ENCODE measurements around the gene USP15.

Gene USP15

GRCh38 chr12:62265511-62265910 lies 5.3 kb downstream of the USP15 start:
- Mint-ChIP-seq H3K4me3 (peak overlapping the region in 1 of 2 donors; percentile 92), H3K27me3 (no peaks in the 10 kb centered on the region), H3K27ac (peak overlapping the region; percentile 57 to 98), H3K9me3 (no peaks in the 10 kb centered on the region), H3K4me1 (peaks cover 75% of the 10 kb centered on the region)
- ATAC-seq (no peak), DNase-seq (no peak)

GRCh38 chr12:62267026-62267425 lies 6.8 kb downstream of the USP15 start:
- Mint-ChIP-seq H3K27ac (peak overlapping the region; percentile 63 to 92), H3K4me3 (peak overlapping the region in 1 of 2 donors; percentile 55), H3K9me3 (no peaks in the 10 kb centered on the region), H3K4me1 (peaks cover 88% of the 10 kb centered on the region), H3K27me3 (no peaks in the 10 kb centered on the region)
- no peak for ATAC-seq
- DNase-seq, result no peak

- DNase-seq (no peak), ATAC-seq (no peak)
- H3K9me3 Mint-ChIP-seq, result no peaks in the 10 kb centered on the region
- peaks cover 92% of the 10 kb centered on the region for H3K4me1 Mint-ChIP-seq
- H3K27ac Mint-ChIP-seq, result peak overlapping the region; percentile 24 to 63
- H3K27me3 Mint-ChIP-seq, result no peaks in the 10 kb centered on the region
- peak overlapping the region; percentile 31 to 55 for H3K4me3 Mint-ChIP-seq
Measured at GRCh38 chr12:62267480-62267879, 7.3 kb downstream of the USP15 start.

GRCh38 chr12:62268956-62269355 lies 8.8 kb downstream of the USP15 start:
- no peak overlapping the region for H3K27ac Mint-ChIP-seq
- ATAC-seq, result peak; percentile 85
- H3K4me1 Mint-ChIP-seq, result peaks cover 92% of the 10 kb centered on the region
- H3K9me3 Mint-ChIP-seq, result no peaks in the 10 kb centered on the region
- no peak for DNase-seq
- peak overlapping the region in 1 of 2 donors; percentile 62 for H3K4me3 Mint-ChIP-seq
- H3K27me3 Mint-ChIP-seq, result no peaks in the 10 kb centered on the region

GRCh38 chr12:62269464-62270228 lies 9.4 kb downstream of the USP15 start:
- peak overlapping the region in 1 of 2 donors; percentile 28 for H3K4me3 Mint-ChIP-seq
- ATAC-seq (no peak), DNase-seq (no peak)
- no peaks in the 10 kb centered on the region for H3K9me3 Mint-ChIP-seq
- no peaks in the 10 kb centered on the region for H3K27me3 Mint-ChIP-seq
- H3K4me1 Mint-ChIP-seq, result peaks cover 92% of the 10 kb centered on the region
- H3K27ac Mint-ChIP-seq, result no peak overlapping the region

GRCh38 chr12:62270384-62270783 lies 10.2 kb downstream of the USP15 start:
- Mint-ChIP-seq H3K4me3 (peak overlapping the region; percentile 16 to 28), H3K4me1 (peaks cover 92% of the 10 kb centered on the region), H3K27ac (peak overlapping the region in 1 of 2 donors; percentile 73), H3K9me3 (peaks cover 0 to 2% of the 10 kb centered on the region in 2 donors), H3K27me3 (no peaks in the 10 kb centered on the region)
- DNase-seq (no peak), ATAC-seq (no peak)

- Mint-ChIP-seq H3K9me3 (peaks cover 0 to 5% of the 10 kb centered on the region in 2 donors), H3K4me1 (peaks cover 92% of the 10 kb centered on the region), H3K27me3 (no peaks in the 10 kb centered on the region), H3K4me3 (peak overlapping the region in 1 of 2 donors; percentile 16), H3K27ac (no peak overlapping the region)
- no peak for DNase-seq
- ATAC-seq, result no peak
Measured at GRCh38 chr12:62270872-62271271, 10.7 kb downstream of the USP15 start.

- Mint-ChIP-seq H3K4me3 (no peak overlapping the region), H3K4me1 (peaks cover 79% of the 10 kb centered on the region), H3K27me3 (no peaks in the 10 kb centered on the region), H3K27ac (peak overlapping the region in 1 of 2 donors; percentile 44), H3K9me3 (peaks cover 0 to 5% of the 10 kb centered on the region in 2 donors)
- no peak for ATAC-seq
- DNase-seq, result no peak
Measured at GRCh38 chr12:62272936-62273552, 12.8 kb downstream of the USP15 start.

- ATAC-seq, result no peak
Measured at GRCh38 chr12:62273724-62274380, 13.6 kb downstream of the USP15 start.

GRCh38 chr12:62278022-62278421 lies 17.8 kb downstream of the USP15 start:
- no peak overlapping the region for H3K4me3 Mint-ChIP-seq
- H3K27me3 Mint-ChIP-seq, result no peaks in the 10 kb centered on the region
- no peak overlapping the region for H3K27ac Mint-ChIP-seq
- peaks cover 0 to 5% of the 10 kb centered on the region in 2 donors for H3K9me3 Mint-ChIP-seq
- ATAC-seq (no peak), DNase-seq (no peak)
- H3K4me1 Mint-ChIP-seq, result peaks cover 77% of the 10 kb centered on the region

More at GRCh38 chr12:62273724-62274380, 13.6 kb downstream of the USP15 start:
- Mint-ChIP-seq H3K27ac (peak overlapping the region in 1 of 2 donors; percentile 63), H3K9me3 (peaks cover 0 to 5% of the 10 kb centered on the region in 2 donors), H3K27me3 (no peaks in the 10 kb centered on the region), H3K4me3 (peak overlapping the region in 1 of 2 donors; percentile 34), H3K4me1 (peaks cover 73% of the 10 kb centered on the region)
- no peak for DNase-seq

- H3K4me1 Mint-ChIP-seq, result peaks cover 74% of the 10 kb centered on the region
- H3K4me3 Mint-ChIP-seq, result no peak overlapping the region
- ATAC-seq, result peak; percentile 61
- no peak for DNase-seq
- H3K27me3 Mint-ChIP-seq, result no peaks in the 10 kb centered on the region
- H3K9me3 Mint-ChIP-seq, result peaks cover 0 to 5% of the 10 kb centered on the region in 2 donors
- H3K27ac Mint-ChIP-seq, result peak overlapping the region in 1 of 2 donors; percentile 44
Measured at GRCh38 chr12:62279058-62279457, 18.9 kb downstream of the USP15 start.

- H3K4me3 Mint-ChIP-seq, result no peak overlapping the region
- H3K4me1 Mint-ChIP-seq, result peaks cover 65% of the 10 kb centered on the region
- no peak overlapping the region for H3K27ac Mint-ChIP-seq
- no peak for DNase-seq
- no peaks in the 10 kb centered on the region for H3K27me3 Mint-ChIP-seq
- H3K9me3 Mint-ChIP-seq, result peaks cover 0 to 5% of the 10 kb centered on the region in 2 donors
- no peak for ATAC-seq
Measured at GRCh38 chr12:62279961-62280360, 19.8 kb downstream of the USP15 start.

- Mint-ChIP-seq H3K4me3 (peak overlapping the region; percentile 8 to 60), H3K27ac (peak overlapping the region; percentile 89 to 90), H3K27me3 (no peaks in the 10 kb centered on the region), H3K9me3 (no peaks in the 10 kb centered on the region), H3K4me1 (peaks cover 72% of the 10 kb centered on the region)
- DNase-seq, result no peak
- ATAC-seq, result peak; percentile 88
Measured at GRCh38 chr12:62282057-62282774, 22.0 kb downstream of the USP15 start.

- DNase-seq (no peak), ATAC-seq (no peak)
- no peak overlapping the region for H3K27ac Mint-ChIP-seq
- H3K4me3 Mint-ChIP-seq, result no peak overlapping the region
- H3K27me3 Mint-ChIP-seq, result no peaks in the 10 kb centered on the region
- H3K9me3 Mint-ChIP-seq, result no peaks in the 10 kb centered on the region
- H3K4me1 Mint-ChIP-seq, result peaks cover 88% of the 10 kb centered on the region
Measured at GRCh38 chr12:62284749-62285148, 24.5 kb downstream of the USP15 start.

GRCh38 chr12:62285284-62285683 lies 25.1 kb downstream of the USP15 start:
- Mint-ChIP-seq H3K4me1 (peaks cover 88% of the 10 kb centered on the region), H3K4me3 (no peak overlapping the region), H3K27ac (no peak overlapping the region), H3K9me3 (no peaks in the 10 kb centered on the region), H3K27me3 (no peaks in the 10 kb centered on the region)
- no peak for ATAC-seq
- no peak for DNase-seq
